K562 (cell line): Measurements from ENCODE around the gene IQCK. TPM values are rescaled to one million over a fixed set of nuclear protein-coding genes. Genes with fewer than 3 reads are reported as not detected.
A peak's percentile ranks its signal among the peaks of the same experiment; 100 is the strongest.

Experiments
- BHLHE40 ChIP-seq: IDR thresholded peaks from 2 replicates; pipeline ENCODE4 v1.6.1; 2011; ENCODE audit warnings: low read length, improper control_type of control experiment
- CXXC5 ChIP-seq: fragments of 250-450 bp; sonication (Bioruptor Pico); IDR thresholded peaks from 2 replicates; pipeline ENCODE4 v1.8.0; 2022; ENCODE audit warnings: inconsistent platforms, mild to moderate bottlenecking, moderate library complexity
- ELF2 ChIP-seq: fragments of 250-450 bp; sonication (Bioruptor Pico); IDR thresholded peaks from 2 replicates; pipeline ENCODE4 v1.5.0; 2021; ENCODE audit warnings: mild to moderate bottlenecking
- ETV5 ChIP-seq: sonication (generic); formaldehyde crosslinking; IDR thresholded peaks from 2 replicates; pipeline ENCODE4 v1.4.0; 2020; ENCODE audit warnings: low read depth, mild to moderate bottlenecking, missing genetic modification reagents
- ETV6 ChIP-seq, 3 experiments: fragments of 150-350 bp in 1 of 3; sonication (generic) in 1 of 3; formaldehyde crosslinking in 1 of 3; IDR thresholded peaks; 2 replicates each; pipeline versions ENCODE4 v1.6.1 to v1.8.0; 2014 to 2022; ENCODE audit warnings: borderline replicate concordance in 2 of 3, low read depth in 2 of 3, antibody characterized with exemption in 1 of 3, low read length in 1 of 3, mild to moderate bottlenecking in 1 of 3, missing genetic modification reagents in 1 of 3
- EZH2 ChIP-seq: IDR thresholded peaks from 2 replicates; pipeline ENCODE4 v1.6.1; 2012; ENCODE audit warnings: low read depth, mild to moderate bottlenecking, inconsistent platforms, low read length, borderline replicate concordance
- FOSL1 ChIP-seq: fragments of 200-800 bp; sonication (Bioruptor generic); conservative IDR thresholded peaks from 2 replicates; pipeline ENCODE4 v1.6.1; 2016; ENCODE audit warnings: missing genetic modification characterization, missing compliant biosample characterization
- HDGF ChIP-seq: fragments of 450-650 bp; IDR thresholded peaks from 2 replicates; pipeline ENCODE4 v1.6.1; 2016
- ILF3 ChIP-seq: fragments of 450-650 bp; IDR thresholded peaks from 2 replicates; pipeline ENCODE4 v1.6.1; 2018; ENCODE audit warnings: antibody characterized with exemption, mild to moderate bottlenecking, moderate library complexity, borderline replicate concordance
- MTA2 ChIP-seq: fragments of 450-650 bp; IDR thresholded peaks from 2 replicates; pipeline ENCODE4 v1.6.1; 2016; ENCODE audit warnings: low read depth
- NBN ChIP-seq: fragments of 450-650 bp; IDR thresholded peaks from 2 replicates; pipeline ENCODE4 v1.6.1; 2016; ENCODE audit warnings: low read depth, mild to moderate bottlenecking
- RBBP5 ChIP-seq: fragments of 200-600 bp; sonication (generic); IDR thresholded peaks from 2 replicates; pipeline ENCODE4 v1.6.1; 2012; ENCODE audit warnings: borderline replicate concordance, mild to moderate bottlenecking, low read length, control low read depth, inconsistent platforms; ENCODE audit not compliant: insufficient read depth, poor library complexity, severe bottlenecking
- RFX5 ChIP-seq: IDR thresholded peaks from 2 replicates; pipeline ENCODE4 v1.6.1; 2011; ENCODE audit warnings: low read depth, mild to moderate bottlenecking, improper control_type of control experiment, low read length
- RFX7 ChIP-seq: fragments of 250-450 bp; sonication (Bioruptor Pico); IDR thresholded peaks from 2 replicates; pipeline ENCODE4 v1.5.1; 2021; ENCODE audit warnings: mild to moderate bottlenecking
- SMAD4 ChIP-seq: fragments of 250-450 bp; sonication (Bioruptor Pico); conservative IDR thresholded peaks from 2 replicates; pipeline ENCODE4 v1.8.0; 2021; ENCODE audit warnings: inconsistent platforms, mild to moderate bottlenecking, moderate library complexity
- TCF7L2 ChIP-seq: fragments of 150-350 bp; IDR thresholded peaks from 2 replicates; pipeline ENCODE4 v1.6.1; 2016; ENCODE audit warnings: low read depth, mild to moderate bottlenecking, low read length, moderate library complexity
- TOE1 ChIP-seq, 2 experiments: fragments of 450-650 bp in 1 of 2; sonication (generic) in 1 of 2; formaldehyde crosslinking in 1 of 2; IDR thresholded peaks; 2 replicates each; pipeline versions ENCODE4 v1.7.1 to v1.8.0; 2016 to 2022; ENCODE audit warnings: borderline replicate concordance in 2 of 2, mild to moderate bottlenecking in 2 of 2, antibody characterized with exemption in 1 of 2, inconsistent platforms in 1 of 2, low read depth in 1 of 2, missing genetic modification reagents in 1 of 2, moderate library complexity in 1 of 2
- ZNF41 ChIP-seq: fragments of 250-450 bp; sonication (Bioruptor Pico); conservative IDR thresholded peaks from 2 replicates; pipeline ENCODE4 v1.4.0; 2020; ENCODE audit warnings: mild to moderate bottlenecking
- ZNF77 ChIP-seq: fragments of 250-450 bp; sonication (Bioruptor Pico); IDR thresholded peaks from 2 replicates; pipeline ENCODE4 v1.5.0; 2020
- polyA plus RNA-seq, 8 experiments: library from polyadenylated mRNA; depleted of rRNA in 4 of 8; stranded (reverse) in 5 of 8; unstranded in 3 of 8; fragments of >200 nt; fragmentation: Nextera tagmentation in 2 of 8; fragmentation: Illumina TruSeq in 1 of 8; extraction: Ambion mirVana in 2 of 8; extraction: Trizol in 1 of 8; gene quantifications; 2 replicates each; pipeline versions ENCODE4 v1.2.1 to v1.2.3, GENCODE V29; 2011 to 2014; ENCODE audit warnings: inconsistent platforms in 1 of 8, missing spikeins in 1 of 8
- total RNA-seq, 7 experiments: library from RNA; depleted of rRNA in 6 of 7; stranded (reverse); fragments of >200 nt in 6 of 7; fragmentation: Illumina TruSeq in 2 of 7; extraction: Trizol in 2 of 7; gene quantifications; 2 replicates each; pipeline versions ENCODE4 v1.2.1 to v1.2.3, GENCODE V29; 2011 to 2021; ENCODE audit warnings: low replicate concordance in 1 of 7
- TF ChIP-seq, protein P1 (sequence below): IDR thresholded peaks from 2 replicates; pipeline ENCODE4 v1.6.1; 2016; ENCODE audit warnings: missing genetic modification characterization, missing compliant biosample characterization
- TF ChIP-seq, protein P2 (sequence below), 2 experiments: fragments of 450-650 bp in 1 of 2; IDR thresholded peaks; 2 replicates each; pipeline ENCODE4 v1.6.1; 2011 to 2017; ENCODE audit warnings: low read depth in 2 of 2, antibody characterized with exemption in 1 of 2, borderline replicate concordance in 1 of 2, low read length in 1 of 2, mild to moderate bottlenecking in 1 of 2, mixed read lengths in 1 of 2; ENCODE audit not compliant: control insufficient read depth in 1 of 2
- TF ChIP-seq, protein P3 (sequence below): conservative IDR thresholded peaks from 2 replicates; pipeline ENCODE4 v1.6.1; 2011; ENCODE audit warnings: low read depth, mild to moderate bottlenecking, low read length; ENCODE audit not compliant: control insufficient read depth

IQCK gene
- total and polyA plus RNA-seq, 9 of the 15 experiments (the other 6 are each of a cell fraction or from before 2014, with no cell fraction given): 5.2 to 12.2 (median 7.3) TPM

DNA sequence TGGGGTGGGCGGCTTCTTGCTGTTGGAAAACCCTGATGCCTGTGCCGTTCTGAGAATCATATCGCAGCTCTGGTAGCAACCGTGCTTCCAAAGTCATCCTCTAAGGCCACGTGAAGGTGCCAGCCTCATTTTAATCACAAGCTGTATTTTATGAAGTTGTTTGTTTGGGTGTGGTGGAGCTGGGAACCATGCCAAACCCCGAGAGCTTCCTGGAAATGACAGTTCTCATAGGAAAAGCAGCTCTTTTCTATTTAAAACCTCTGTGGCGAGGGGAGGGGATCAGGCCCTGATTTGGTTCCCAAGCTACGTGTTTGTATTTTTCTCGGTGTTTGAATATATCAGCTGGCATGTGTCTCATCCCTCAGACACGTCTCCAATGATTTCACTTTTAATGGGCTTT is 21.7 kb upstream of the IQCK start (continued):
- no peak for TF ChIP-seq TOE1 (IDR thresholded peaks at IDR 0.05; ENCODE audit: borderline replicate concordance)
- no peak for TF ChIP-seq TOE1 (CRISPR knock-in tag; IDR thresholded peaks at IDR 0.05; ENCODE audit: borderline replicate concordance, low read depth)
- no peak for TF ChIP-seq FOSL1 (tag)
- 0 out of 2 replicates have a peak, but pooled peaks have one; percentile 21 for TF ChIP-seq CXXC5 (CRISPR knock-in tag)
- TF ChIP-seq EZH2: no peak
- TF ChIP-seq, protein P1, sequence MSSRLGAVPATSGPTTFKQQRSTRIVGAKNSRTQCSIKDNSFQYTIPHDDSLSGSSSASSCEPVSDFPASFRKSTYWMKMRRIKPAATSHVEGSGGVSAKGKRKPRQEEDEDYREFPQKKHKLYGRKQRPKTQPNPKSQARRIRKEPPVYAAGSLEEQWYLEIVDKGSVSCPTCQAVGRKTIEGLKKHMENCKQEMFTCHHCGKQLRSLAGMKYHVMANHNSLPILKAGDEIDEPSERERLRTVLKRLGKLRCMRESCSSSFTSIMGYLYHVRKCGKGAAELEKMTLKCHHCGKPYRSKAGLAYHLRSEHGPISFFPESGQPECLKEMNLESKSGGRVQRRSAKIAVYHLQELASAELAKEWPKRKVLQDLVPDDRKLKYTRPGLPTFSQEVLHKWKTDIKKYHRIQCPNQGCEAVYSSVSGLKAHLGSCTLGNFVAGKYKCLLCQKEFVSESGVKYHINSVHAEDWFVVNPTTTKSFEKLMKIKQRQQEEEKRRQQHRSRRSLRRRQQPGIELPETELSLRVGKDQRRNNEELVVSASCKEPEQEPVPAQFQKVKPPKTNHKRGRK (tag): no peak
- TF ChIP-seq TCF7L2: no peak
- TF ChIP-seq, protein P2, sequence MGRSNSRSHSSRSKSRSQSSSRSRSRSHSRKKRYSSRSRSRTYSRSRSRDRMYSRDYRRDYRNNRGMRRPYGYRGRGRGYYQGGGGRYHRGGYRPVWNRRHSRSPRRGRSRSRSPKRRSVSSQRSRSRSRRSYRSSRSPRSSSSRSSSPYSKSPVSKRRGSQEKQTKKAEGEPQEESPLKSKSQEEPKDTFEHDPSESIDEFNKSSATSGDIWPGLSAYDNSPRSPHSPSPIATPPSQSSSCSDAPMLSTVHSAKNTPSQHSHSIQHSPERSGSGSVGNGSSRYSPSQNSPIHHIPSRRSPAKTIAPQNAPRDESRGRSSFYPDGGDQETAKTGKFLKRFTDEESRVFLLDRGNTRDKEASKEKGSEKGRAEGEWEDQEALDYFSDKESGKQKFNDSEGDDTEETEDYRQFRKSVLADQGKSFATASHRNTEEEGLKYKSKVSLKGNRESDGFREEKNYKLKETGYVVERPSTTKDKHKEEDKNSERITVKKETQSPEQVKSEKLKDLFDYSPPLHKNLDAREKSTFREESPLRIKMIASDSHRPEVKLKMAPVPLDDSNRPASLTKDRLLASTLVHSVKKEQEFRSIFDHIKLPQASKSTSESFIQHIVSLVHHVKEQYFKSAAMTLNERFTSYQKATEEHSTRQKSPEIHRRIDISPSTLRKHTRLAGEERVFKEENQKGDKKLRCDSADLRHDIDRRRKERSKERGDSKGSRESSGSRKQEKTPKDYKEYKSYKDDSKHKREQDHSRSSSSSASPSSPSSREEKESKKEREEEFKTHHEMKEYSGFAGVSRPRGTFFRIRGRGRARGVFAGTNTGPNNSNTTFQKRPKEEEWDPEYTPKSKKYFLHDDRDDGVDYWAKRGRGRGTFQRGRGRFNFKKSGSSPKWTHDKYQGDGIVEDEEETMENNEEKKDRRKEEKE (IDR thresholded peaks at IDR 0.05; ENCODE audit: borderline replicate concordance in 1 of 2, control insufficient read depth in 1 of 2, low read depth in 2 of 2, low read length in 1 of 2): no peak
- TF ChIP-seq, protein P3, sequence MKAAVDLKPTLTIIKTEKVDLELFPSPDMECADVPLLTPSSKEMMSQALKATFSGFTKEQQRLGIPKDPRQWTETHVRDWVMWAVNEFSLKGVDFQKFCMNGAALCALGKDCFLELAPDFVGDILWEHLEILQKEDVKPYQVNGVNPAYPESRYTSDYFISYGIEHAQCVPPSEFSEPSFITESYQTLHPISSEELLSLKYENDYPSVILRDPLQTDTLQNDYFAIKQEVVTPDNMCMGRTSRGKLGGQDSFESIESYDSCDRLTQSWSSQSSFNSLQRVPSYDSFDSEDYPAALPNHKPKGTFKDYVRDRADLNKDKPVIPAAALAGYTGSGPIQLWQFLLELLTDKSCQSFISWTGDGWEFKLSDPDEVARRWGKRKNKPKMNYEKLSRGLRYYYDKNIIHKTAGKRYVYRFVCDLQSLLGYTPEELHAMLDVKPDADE: no peak
- TF ChIP-seq RFX5: no peak
- no peak for TF ChIP-seq NBN
- TF ChIP-seq ILF3: no peak
- TF ChIP-seq BHLHE40: peak; percentile 57
- TF ChIP-seq HDGF: no peak
- TF ChIP-seq ZNF77 (CRISPR knock-in tag): no peak
- TF ChIP-seq ETV6 (IDR thresholded peaks at IDR 0.05; ENCODE audit: borderline replicate concordance in 1 of 2, low read depth in 2 of 2, low read length in 1 of 2): 0 out of 4 replicates have a peak, but pooled peaks of 1 of the 2 experiments have one; percentile 54
- no peak for TF ChIP-seq ETV6 (CRISPR knock-in tag; IDR thresholded peaks at IDR 0.05; ENCODE audit: borderline replicate concordance)
- no peak for TF ChIP-seq ELF2 (CRISPR knock-in tag)
- TF ChIP-seq SMAD4 (CRISPR knock-in tag): peak; percentile 69
- no peak for TF ChIP-seq ETV5
- no peak for TF ChIP-seq MTA2
- no peak for TF ChIP-seq RFX7
- no peak for TF ChIP-seq ZNF41
- no peak for TF ChIP-seq RBBP5
